NOMO-1 treated with dmso at 0.1 percent for 144 hours (cell line): ENCODE data around the gene PAM16.

ENCODE experiments used
- DNase-seq: peaks from one replicate; lab custom pipeline; 2025; ENCODE audit not compliant: unreplicated experiment; lab: John Stamatoyannopoulos, UW

Gene PAM16

DNA sequence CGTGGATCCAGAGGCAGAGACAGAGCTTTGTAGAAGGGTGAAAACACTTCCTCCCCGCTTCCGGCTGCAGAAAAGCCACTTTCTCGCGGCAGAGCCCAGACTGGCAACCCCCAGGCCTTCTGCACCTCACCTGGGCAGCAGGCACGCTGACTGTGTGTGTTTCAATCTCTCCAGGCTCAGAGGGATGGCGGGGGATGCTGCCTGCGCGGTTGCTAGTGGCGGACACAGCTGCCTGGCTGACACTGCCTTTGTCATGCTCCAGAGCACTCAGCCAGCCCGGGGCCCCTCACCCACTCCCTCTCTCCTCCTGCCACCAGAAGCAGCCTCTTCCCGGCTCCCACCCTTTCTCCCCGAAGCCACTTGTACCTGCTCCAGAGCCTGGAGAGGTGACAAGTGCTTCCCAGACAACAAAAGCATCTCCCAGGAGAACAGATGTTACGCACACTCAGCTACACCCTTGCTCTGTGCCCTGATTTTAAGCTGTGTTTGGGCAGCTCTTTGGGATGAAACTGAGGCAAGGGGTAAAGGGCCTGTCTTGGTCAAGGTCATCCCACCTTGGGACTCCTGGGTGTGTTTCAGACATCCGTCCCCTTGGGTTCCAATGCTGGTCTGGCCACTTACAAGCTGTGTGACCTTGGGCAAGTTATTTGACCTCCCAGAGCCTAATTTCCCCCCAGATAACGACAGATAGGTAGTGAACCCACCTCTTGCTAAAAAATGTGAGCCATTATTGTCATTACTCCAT lies 44.5 kb downstream of the PAM16 start:
- DNase-seq, result no peak

GRCh38 chr16:4303973-4304372 lies 47.1 kb downstream of the PAM16 start:
- no peak for DNase-seq

DNA sequence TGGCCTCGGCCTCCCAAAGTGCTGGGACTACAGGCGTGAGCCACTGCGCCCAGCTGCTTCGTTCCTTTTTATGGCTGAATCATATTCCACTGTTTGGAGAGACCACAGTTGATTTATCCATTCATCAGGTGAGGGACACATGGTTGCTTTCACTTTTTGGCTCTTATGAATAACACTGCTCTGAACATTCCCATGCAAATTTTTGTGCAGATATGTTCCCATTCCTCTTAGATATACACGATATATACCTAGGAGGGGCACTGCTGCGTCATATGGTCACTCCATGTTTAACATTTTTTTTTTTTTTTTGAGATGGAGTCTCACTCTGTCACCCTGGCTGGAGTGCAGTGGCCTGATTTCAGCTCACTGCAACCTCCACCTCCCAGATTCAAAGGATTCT lies 49.2 kb downstream of the PAM16 start:
- no peak for DNase-seq

DNA sequence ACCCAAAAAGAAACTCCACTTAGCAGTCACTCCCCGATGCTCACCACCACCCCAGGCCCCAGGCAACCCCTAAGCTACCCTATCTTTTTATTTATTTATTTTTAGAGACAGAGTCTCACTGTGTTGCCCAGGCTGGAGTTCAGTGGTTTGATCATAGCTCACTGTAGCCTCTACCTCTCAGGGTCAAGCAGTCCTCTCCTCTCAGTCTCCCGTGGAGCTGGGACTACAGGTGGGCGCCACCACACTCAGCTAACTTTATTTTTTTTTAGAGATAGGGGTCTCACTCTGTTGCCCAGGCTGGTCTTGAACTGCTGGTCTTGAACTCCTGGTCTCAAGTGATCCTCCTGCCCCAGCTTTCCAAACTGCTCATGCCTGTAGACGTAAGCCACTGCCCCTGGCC lies 49.9 kb downstream of the PAM16 start:
- no peak for DNase-seq

DNA sequence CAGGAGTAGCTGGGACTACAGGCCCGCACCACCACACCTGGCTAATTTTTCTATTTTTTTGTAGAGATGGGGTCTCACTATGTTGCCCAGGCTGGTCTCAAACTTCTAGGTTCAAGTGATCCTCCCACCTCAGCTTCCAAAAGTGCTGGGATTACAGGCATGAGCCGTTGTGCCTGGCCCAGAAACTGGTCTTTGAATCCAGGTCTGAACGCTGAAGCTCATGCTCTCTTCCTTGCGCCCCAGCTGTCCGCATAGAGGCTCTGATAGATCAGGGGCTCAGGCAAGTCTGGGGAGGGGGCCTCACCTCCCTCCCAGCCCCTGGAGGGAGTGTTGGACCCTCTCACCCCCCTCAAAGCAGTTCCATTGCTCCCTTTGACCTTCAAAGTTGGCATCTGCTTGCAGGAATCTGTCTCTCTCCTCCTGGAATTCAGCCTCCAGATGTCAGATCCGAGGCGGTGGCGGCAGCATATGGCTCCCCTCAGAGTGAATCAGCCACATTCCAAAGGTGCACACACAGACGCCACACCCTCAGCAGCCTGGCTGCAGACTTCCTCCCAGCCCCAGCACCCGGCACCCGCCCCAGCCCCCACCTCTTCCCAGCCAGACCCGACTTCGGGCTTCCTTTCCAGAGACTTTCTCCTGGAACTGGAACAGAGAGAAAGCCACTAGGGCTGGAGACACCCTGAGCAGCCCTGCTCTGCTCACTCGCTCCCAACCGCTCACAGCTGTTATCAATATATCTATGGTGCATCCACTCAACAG lies 52.2 kb downstream of the PAM16 start:
- DNase-seq, result no peak

DNA sequence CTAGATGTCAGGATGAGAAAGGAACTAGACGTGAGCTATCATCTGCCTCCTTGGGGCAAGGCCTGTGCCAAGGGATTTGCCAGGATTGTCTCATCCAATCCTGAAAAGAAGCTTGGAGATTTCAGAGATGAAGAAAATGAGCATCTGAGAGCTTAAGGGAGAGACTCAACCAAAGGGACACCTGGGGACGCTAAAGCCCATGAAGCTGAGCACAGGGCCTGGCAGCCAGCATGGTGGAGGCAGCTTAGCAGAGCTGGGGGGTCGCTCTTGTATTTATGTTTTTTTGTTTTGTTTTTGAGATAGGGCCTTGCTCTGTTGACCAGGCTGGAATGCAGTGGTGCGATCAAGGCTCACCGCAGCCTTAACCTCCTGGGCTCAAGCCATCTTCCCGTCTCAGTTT lies 53.6 kb downstream of the PAM16 start:
- DNase-seq, result no peak

DNA sequence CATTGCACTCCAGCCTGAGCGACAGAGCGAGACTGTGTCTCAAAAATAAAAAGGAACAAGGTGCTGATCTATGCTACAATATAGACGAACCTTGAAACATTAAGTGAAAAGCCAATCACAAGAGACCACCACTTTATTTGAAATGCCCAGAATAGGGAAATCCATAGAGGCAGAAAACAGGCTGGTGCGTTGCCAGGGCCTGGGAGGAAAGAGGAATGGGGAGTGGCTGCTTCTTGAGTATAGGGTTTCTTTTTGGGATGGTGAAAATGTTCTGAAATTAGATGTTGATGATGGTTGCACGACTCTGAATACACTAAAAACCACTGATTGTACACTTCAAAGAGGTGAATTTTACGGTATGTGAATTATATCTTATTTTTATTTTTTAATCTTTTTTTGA lies 55.5 kb downstream of the PAM16 start:
- DNase-seq, result no peak

GRCh38 chr16:4293822-4294457 lies 57.2 kb downstream of the PAM16 start:
- DNase-seq, result no peak

DNA sequence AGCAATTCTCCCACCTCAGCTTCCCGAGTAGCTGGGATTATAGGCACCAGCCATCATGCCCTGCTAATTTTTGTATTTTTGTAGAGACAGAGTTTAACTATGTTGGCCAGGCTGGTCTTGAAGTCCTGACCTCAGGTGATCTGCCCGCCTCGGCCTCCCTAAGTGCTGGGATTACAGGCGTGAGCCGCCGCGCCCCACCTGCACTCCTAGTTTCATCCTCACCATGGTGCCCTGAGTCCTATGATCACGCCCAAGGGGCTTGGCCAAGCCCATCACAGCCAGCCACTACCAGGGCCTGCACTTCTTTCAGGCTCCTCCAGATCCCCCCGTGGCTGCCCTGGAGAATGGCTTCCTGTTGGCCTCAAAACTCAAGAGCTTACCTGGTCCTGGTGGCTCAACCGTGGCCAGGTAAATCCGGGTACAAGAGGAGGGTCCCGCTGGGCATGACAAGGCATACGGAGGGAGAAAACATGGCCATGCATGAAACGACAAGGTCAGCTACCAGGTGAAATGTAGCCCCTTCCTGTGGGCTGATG lies 57.9 kb downstream of the PAM16 start:
- DNase-seq, result no peak

GRCh38 chr16:4291699-4292098 lies 59.4 kb downstream of the PAM16 start:
- DNase-seq, result no peak
